NK-92 treated with Interleukin-12 subunit alpha and Interleukin-12 subunit beta, amount 100 ng/mL, for 24 hours (cell line): Measurements from ENCODE around the gene PIP4K2A.

Experiments used
- DNase-seq: peaks from one replicate; lab custom pipeline; 2025; lab: John Stamatoyannopoulos, UW

Gene PIP4K2A

DNA sequence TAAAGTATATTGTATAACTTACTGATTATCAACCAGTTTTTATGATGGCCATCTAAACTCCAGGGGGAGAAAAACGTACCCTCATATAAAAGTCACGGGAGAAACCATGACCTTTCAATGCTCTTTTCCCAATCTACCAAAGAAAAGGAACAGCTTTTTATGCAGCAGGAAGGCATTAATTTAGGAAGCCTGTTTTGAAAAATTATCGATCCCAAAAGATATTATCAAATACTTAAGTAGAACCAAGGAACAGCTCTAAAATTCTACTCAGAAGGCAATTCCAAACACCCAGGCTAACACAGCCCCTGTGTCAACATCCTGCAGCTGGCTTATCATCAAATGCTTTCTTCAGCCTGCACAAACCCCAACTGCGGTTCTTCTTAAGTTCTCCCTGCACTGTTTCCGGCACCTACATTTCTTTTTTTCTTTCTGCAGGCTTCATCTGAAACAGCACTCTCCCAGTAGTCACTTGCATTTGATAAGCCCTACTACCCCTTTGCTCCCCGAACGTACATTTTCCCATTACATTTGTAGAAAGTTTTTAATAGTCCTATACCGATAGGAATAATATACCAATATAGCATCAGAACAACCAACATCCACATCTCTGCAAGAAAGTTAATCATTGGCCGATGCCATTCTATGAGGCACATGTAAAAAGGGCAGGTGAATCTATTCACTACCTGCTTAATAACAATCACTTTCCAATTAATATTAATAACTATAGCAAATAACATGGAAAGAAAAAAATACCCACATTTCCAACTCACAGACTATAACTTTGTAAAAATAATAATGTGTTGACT lies 47.9 kb downstream of the PIP4K2A start:
- DNase-seq, result no peak

DNA sequence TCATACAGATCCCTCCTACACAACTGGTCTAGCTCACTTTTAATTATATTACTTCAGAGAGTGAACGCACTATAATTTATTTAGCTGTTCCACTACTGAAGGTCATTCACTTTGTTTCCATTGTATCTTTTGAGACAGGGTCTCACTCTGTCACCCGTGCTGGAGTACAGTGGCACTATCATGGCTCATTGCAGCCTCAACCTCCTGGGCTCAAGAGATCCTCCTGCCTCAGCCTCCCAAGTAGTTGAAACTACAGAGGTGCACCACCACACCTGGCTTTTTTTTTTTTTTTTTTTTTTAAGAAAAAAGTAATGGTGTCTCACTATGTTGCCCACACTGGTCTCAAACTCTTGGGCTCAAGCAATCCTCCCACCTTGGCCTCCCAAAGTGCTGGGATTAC lies 49.0 kb downstream of the PIP4K2A start:
- DNase-seq, result no peak

DNA sequence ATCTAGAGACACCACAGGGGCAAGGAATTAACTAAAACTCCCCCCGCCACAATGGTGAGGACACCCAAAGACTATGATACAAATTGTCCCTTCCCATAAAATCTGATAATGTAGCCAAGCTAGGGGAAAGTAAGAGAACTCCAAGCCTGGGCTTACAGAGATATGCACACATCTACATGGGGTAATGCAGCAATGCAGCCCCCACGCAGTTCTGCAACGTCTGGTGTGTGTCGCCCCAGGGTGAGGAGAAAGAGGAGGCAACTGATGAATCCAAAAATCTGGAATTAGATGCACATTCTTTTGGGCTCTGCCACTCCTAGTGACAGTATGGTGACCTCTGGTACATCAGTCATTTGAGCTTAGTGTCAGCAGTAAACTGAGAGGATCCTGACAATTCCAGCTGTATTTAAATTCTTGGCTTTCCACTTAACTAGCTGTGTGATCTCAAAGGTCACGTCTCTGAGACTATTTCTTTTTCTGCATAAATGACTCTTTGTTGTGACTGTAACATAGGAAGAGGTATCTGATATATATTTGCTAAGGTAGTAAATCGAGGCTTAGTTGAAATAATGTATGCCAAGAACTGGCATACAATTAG lies 51.5 kb downstream of the PIP4K2A start:
- no peak for DNase-seq

DNA sequence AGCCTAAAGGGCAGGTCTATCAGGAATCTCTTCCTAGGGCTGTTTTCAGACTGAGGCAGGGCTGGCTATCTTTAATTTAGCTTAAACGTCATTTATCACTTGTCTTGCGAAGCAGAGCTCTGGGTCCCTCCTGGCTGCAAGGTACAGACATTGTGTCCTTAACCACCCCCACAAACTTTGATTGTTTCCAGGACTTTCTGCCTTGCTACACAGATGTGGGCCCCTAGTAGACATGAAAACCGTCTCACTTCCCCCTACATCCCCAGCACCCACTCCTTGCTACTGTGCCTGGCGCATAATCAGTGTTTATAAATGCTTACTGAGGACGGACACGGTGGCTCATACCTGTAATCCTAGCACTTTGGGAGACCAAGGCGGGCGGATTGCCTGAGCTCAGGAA lies 54.5 kb downstream of the PIP4K2A start:
- no peak for DNase-seq

DNA sequence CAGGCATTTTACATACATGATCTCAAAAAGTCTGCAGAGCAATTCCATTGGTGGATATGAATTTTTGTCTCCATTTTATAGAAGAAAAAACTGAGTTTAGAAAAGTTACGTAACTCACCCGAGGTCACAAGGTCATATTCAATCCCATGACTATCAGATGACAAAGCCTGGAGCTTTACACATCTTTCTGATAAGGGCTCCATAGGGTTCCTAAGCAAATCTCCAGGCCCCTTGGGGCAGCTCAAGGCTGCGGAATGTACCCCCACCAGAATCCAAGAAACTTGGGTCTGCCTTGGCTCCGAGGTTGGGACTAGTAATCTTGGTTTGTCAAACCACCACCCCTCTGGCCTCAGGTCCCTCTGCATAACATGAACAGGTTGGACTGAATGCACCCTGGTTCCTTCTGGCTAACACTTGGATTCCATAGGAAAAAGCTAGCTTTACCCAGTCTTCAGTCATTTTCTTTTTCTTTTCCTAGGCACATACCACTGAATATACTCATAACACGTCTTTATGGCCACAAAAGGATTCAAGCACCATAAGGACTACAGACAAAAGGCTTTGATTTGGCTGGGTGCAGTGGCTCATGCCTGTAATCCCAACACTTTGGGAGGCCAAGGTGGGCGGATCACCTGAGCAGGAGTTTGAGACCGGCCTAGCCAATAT lies 55.5 kb downstream of the PIP4K2A start:
- DNase-seq, result no peak

DNA sequence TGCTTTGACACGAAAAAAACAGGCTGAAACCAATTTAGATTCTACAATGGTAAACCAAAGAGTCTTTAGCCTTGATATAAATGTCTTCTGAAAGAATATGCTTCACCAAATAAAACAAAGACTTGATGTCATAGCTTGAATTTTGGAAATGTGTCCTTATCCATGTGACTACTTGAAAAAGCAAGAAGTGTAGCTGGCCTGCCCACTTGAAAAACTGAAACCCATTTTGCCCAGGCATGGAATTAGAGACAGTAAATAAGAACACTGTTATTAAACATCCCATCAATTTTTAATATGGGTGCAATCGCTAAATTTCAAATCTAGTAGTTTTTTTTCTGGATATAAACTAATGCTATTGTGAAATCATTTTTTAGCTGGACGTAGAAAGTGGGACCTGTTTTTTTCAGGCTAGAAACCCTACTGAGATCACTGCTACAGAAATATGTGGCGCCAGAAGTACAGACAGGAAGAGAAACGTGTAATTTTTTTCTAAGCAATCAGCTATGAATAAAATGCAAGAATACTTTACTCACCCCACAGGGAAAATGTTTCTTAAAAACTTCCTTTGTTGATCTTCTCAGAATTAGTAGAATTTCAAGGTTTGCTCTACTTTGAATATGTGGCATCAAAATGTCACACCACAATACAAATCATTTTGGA lies 56.7 kb downstream of the PIP4K2A start:
- DNase-seq, result no peak

DNA sequence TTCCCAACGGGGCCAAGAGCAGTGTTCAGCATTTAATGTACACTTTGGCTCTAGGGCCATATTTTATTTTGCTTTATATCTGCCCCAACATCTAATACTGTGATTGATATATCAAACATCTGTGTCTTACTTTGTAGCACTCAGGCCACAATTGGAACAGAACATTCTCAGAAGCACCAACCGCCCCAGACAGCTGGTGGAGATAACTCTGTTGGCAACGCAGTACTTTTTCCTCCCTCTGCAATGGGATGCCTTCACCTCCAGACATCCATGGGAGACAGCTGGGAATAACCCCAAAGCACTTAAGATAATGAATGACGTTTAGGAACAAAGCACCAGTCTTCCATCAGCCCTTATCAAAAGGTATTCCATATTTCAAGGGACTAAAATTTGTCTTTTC lies 57.4 kb downstream of the PIP4K2A start:
- no peak for DNase-seq

DNA sequence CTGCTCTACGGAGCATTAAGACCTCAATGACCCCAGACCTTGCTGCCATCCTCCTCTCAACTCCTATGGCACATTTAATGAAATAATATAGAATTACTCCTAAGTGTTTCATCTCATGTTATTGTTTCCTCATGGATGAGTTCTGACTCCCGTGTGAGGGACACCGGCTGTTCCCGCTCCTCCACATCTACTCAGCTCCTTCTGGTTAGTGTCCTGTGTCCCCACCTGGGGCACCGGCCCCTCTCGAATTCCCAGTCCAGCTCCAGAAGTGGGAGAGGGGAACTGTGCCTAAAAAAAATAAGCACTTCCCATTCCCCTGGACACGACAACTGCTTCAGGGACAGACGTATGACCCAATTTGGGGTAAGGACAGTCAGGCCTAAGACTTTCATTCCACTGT lies 58.3 kb downstream of the PIP4K2A start:
- DNase-seq, result no peak

DNA sequence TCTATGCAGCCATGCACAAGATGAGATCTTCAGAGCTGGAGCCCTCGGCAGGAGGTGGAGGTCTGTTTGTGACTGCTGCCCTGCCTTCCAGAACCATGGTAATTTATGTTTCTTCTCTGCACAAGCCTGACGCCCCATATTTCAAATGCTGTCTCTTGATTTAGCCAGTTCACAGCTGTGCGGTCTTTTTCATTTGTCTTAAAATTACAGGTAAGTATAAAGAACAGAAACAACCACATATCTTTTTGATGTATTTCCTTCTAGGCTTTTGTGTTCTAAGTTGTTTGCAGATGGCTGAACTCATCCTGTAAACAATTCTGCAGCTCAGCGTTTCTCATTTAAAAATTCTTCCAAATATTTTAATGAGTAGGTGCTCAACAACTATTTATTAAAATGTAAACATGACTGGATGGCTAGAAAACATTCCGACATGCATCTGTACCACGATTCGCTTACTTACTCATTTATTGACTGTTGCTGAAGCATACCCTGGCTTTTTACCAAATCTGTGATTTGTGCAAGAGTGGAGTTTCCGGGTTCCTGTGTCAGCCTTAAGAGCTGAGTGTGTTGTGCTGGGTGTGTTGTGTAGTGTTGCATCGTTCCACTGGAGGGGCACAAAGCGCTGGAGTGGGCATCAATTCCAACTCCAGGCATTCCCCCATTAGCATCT lies 58.9 kb downstream of the PIP4K2A start:
- no peak for DNase-seq

DNA sequence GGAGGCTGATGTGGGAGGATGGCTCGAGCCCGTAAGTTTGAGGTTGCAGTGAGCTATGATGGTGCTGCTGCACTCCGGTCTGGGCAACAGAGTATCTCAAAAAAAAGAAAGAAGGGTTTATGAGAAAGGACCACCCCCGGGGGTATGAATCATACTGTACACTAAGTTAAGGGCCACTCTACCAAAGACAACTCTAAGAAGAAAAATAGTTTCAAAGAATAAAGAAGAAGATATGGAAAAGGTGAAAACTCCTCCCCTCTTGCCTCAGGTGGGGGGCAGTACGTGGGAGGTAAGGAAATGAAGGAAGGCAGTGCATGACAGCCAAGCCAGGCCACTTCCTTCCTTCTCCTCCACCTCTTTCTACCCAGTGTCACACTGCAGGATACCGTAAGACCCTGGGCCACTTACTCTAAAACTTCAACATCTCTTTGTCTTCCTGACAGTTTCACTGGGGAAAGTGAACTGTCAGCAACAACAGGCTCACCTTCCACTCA lies 61.3 kb downstream of the PIP4K2A start:
- DNase-seq, result no peak

DNA sequence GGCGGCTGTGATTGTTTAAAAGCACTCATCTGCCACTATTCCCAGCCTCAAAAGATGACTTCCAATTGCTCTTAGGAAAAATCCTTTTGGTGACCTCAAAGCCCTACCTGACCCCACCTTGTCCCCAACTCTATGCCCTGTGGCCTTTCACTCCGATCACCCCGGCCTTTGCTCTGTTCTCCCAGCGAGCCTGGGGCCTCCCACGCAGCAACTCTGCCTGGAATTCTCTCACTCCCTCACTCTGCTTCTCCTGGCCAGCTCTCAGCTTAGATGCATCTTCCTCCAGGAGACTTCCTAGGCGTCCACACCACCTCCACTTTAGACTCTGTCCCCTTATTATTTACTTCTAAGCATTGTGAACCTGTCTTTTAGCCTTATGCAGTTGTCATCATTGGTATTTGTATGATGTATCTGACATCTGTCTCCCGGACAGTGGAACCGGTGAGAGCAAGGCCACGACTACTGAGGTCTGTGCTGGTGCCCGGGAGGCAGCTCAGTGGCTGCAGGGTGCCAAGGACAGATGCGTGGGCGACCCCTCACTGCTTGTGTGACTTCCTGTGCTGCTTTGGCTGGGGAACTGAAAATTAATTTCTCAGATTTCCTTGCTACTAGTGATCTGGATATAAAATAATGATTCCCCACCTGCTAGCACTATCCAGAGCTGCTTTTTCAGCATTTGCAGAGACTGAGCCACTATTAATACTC lies 63.0 kb downstream of the PIP4K2A start:
- DNase-seq, result no peak

DNA sequence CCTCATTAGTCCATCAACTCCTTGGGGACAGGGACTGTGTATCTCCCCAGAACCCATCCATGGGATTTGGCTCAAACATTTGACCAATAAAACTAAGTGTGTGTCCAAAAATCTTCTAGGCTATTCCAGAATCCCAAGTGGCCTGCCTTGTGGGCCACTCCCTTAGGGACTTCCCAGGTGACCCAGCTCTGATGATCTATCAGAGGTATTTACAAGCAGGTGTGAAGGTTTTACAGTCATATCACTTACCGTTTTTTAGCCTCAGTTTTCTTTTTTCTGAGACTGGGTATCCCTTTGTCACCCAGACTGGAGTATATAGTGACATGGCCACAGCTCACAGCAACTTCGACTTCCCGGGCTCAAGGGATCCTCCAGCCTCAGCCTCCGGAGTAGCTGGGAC lies 64.4 kb downstream of the PIP4K2A start:
- DNase-seq, result no peak

DNA sequence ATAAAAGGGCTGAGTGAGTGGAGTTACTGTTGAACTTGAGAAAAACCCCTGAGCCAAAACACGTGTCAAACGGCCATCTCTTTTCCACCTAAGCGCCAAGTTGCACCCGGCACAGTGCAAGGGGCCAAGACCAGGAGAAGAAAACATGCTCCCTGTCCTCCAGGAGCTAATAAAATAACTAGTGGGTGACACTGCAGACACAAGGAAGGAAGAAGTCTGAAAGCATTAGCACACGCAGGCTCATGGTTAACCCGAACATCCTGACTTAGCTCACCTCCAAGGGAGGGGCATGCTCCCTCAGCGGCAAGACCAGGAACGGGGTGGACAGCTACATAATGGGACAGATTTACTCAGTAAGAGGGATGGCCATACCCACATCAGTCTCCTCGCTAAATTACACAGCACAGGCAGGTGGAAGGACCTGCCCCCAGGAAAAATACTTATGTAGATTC lies 65.0 kb downstream of the PIP4K2A start:
- DNase-seq, result no peak

DNA sequence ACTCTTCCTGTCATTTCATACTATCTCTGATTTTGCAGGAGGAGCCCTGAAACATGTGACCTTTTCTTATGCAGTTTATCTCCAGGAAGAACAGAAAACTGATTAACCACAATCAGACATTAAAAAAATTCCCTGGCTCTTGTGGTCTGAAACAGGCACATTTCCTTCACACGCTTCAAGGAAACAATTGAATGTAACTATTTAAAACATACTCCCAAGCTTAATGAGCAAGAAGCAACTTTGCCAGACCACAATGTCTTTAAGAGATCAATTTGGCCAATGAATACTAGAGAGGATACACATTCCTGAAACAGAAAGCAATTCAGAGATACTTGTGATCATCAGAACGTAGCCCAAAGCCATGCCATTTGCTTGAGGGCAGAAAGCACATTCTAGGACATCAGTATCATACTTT lies 65.8 kb downstream of the PIP4K2A start:
- no peak for DNase-seq

DNA sequence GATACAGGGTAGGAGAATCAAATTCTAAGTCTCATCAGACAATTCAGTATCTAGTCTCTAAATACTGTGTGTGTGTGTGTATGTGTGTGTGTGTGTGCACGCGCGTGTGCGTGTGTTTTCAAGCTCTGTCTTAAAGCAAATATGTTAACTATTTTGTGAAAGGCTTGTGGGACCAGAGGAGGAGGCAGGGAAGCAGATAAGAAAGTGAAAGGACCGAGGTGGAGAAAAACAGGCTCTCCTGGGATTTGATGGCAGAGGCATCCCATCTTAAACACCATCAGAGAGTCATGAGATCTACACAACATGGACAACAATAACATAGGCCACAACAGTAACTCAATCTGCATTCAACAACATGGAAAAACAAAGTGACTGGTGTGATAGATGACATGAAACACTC lies 67.1 kb downstream of the PIP4K2A start:
- DNase-seq, result no peak

DNA sequence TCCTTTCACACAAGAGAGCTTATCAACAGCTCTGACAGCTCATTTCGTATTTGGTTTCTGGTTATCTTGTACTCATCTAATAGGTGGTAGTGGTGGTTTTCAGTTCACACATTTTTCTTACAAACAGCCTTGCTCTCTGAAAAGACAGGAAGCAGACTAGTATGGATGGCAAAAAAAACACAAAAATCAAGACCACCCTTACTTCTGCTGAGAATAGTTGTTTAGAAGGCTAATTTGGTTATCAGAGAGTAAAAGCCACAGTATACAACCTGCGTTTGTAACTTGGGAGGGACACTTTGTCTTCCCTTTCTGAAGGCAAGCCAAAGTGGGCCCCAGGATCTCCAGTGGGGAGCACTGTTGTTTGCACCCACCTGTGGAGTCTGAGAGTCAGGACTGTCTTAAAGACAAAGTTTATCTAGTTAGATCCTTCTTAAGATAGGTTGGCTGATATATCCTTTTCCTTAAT lies 68.0 kb downstream of the PIP4K2A start:
- DNase-seq, result no peak

DNA sequence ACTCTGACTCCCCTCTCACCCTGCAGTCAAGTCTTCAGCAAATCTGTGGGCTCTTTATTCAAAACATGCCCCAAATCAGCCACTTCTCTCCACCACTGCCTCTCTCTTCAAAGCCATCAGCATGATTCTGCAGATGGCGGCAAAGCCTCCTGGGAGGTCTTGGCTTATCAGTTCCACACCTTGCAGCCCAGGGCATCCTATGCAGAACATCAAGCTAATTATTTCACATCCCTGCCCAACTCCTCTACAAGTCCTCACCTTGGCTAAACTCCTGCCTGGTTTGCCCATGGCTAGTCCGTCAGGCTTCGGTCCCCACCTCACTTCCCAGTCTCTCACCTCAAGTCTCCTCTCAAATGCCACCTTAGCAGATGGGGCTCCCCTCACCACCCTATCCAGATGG lies 70.2 kb downstream of the PIP4K2A start:
- no peak for DNase-seq

DNA sequence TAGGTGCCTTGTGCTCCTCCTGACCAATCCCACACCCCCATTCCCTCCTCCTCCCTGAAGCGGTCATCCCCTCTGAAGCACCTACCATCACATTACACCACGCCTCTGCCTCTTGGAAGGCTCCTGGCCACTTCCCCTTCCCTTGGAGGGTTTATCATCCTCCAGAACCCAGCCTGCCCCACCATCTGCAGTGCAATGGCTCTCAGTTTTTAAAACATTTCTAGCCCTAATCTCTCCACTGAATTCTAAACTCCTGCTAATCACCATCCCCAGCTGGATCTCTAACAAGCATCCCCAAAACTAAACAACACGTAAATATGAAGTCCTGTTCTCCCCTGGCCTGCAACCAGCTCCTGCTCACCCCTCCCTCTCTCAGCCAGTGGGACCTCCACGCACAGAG lies 70.6 kb downstream of the PIP4K2A start:
- DNase-seq, result no peak

DNA sequence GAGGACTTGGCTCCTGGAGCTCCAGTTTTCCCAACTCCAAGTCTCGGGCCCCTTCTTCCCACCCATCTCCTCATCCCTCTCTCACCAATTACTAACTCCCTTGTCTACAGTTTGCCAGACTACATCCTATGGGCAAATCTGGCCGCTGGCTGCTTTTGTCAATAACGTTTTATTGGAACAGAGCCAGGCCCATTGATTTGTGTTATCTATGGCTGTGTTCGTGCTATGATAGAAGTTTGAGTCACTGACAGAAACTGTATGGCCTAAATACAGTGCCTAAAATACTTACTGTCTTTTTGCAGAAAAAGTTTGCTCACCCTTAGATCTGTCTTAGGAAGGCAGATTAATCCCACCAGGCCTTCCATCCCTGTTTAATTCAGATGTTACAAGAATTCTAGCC lies 71.3 kb downstream of the PIP4K2A start:
- no peak for DNase-seq

DNA sequence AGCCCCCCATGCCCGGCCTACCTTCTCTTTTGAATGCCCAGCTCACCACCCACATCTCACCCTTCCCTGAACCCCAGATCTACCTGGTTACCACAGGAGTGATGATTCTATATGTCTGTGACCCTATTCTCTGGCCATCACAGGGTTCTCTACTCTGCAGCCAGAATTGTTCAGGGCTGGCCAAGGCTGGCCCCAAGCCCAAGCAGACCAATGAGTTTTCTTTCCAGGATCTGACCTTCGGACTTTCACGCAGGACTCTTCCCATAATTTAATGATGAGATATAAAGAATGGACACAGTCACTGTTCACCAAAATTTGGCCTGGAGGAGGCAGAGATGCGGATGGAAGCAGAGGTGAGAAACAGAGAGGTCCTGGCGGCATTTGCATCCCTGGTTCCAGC lies 72.6 kb downstream of the PIP4K2A start:
- no peak for DNase-seq

DNA sequence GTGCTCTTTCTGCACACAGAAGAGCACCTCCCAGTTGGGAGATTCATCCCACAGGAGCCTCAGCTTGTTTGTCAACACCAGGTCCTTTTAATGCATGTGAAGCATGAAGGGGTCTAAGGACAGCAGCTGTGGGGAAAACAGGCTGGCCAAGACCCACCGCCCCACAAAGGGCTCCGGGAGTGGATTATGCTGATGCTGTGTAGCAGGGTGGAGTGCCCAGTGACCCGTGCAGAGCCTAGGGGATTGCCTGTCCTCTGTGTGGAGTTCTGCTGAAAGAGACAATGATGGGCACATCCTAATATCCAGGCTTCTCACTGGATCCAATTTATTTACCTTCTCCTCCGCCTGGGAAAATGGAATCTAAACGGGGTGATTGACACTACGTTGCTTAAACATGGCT lies 74.0 kb downstream of the PIP4K2A start:
- DNase-seq, result no peak
